ENCODE measurements around the gene DDX10.

Gene DDX10

GRCh38 chr11:108882211-108882831, 217.5 kb downstream of the DDX10 start:
- H3K4me3 ChIP-seq (ENCODE audit: low read length), result no peak overlapping the region
- H3K27me3 ChIP-seq (ENCODE audit: insufficient read depth, low read length), result no peaks in the 10 kb centered on the region
- no peaks in the 10 kb centered on the region for H3K36me3 ChIP-seq (ENCODE audit: insufficient read depth, low read length)
- H3K9me3 ChIP-seq (ENCODE audit: low read length), result no peaks in the 10 kb centered on the region
- no peak overlapping the region for H2AFZ ChIP-seq (ENCODE audit: low read depth, low read length)
- H3K4me1 ChIP-seq (ENCODE audit: insufficient read depth, low read length), result peaks cover 10% of the 10 kb centered on the region

DNA sequence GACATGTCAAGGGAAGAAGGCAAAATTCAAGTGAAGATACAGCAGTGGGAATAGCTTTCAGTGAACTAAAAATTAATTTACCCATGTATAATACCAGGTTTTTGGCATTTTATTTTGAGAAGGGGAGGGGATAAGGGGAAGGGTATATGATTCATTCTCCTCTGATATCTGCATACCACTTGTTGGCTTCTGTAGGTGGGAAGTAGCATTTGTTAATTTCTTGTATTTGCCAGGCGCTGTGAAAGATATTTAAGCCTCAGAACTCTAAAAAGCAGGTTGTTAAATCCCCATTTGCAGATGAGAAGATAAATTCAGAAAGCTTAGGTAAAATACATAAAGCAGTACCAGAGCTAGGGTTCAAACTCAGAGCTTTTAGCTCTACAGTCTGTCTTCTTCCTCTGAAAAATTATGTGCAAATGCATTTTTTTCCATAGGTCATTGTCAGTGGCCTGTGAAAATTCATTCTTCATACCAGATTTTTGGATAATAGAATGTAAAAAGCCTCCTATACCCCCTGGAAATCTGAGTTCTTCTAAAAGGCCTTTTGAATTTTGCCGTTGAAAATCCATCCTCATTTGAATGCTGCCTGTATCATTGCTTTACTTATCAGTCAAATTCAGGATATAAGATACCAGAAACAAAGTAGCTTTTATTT, 221.3 kb downstream of the DDX10 start:
- no peaks in the 10 kb centered on the region for H3K9me3 ChIP-seq (ENCODE audit: low read length)
- H3K36me3 ChIP-seq (ENCODE audit: insufficient read depth, low read length), result no peaks in the 10 kb centered on the region
- peaks cover 12% of the 10 kb centered on the region for H3K4me1 ChIP-seq (ENCODE audit: insufficient read depth, low read length)
- H2AFZ ChIP-seq (ENCODE audit: low read depth, low read length), result no peak overlapping the region
- no peak overlapping the region for H3K4me3 ChIP-seq (ENCODE audit: low read length)
- no peaks in the 10 kb centered on the region for H3K27me3 ChIP-seq (ENCODE audit: insufficient read depth, low read length)

- Histone ChIP-seq H3K9me3 (ENCODE audit: low read length) (no peaks in the 10 kb centered on the region), H3K36me3 (ENCODE audit: insufficient read depth, low read length) (no peaks in the 10 kb centered on the region), H3K4me3 (ENCODE audit: low read length) (no peak overlapping the region), H3K4me1 (ENCODE audit: insufficient read depth, low read length) (peaks cover 12% of the 10 kb centered on the region), H3K27me3 (ENCODE audit: insufficient read depth, low read length) (no peaks in the 10 kb centered on the region), H2AFZ (ENCODE audit: low read depth, low read length) (no peak overlapping the region)
Observed at GRCh38 chr11:108886660-108887009, 221.8 kb downstream of the DDX10 start.

- no peaks in the 10 kb centered on the region for H3K27me3 ChIP-seq (ENCODE audit: insufficient read depth, low read length)
Observed at GRCh38 chr11:108887436-108888238, 222.8 kb downstream of the DDX10 start.

GRCh38 chr11:108890482-108891105, 225.7 kb downstream of the DDX10 start:
- Histone ChIP-seq H3K4me3 (ENCODE audit: low read length) (no peak overlapping the region), H3K36me3 (ENCODE audit: insufficient read depth, low read length) (no peaks in the 10 kb centered on the region), H2AFZ (ENCODE audit: low read depth, low read length) (no peak overlapping the region), H3K9me3 (ENCODE audit: low read length) (no peaks in the 10 kb centered on the region), H3K27me3 (ENCODE audit: insufficient read depth, low read length) (no peaks in the 10 kb centered on the region), H3K4me1 (ENCODE audit: insufficient read depth, low read length) (peaks cover 15% of the 10 kb centered on the region)

More at GRCh38 chr11:108887436-108888238, 222.8 kb downstream of the DDX10 start:
- Histone ChIP-seq H3K9me3 (ENCODE audit: low read length) (no peaks in the 10 kb centered on the region), H3K4me1 (ENCODE audit: insufficient read depth, low read length) (peaks cover 12% of the 10 kb centered on the region), H2AFZ (ENCODE audit: low read depth, low read length) (no peak overlapping the region), H3K4me3 (ENCODE audit: low read length) (no peak overlapping the region), H3K36me3 (ENCODE audit: insufficient read depth, low read length) (no peaks in the 10 kb centered on the region)

DNA sequence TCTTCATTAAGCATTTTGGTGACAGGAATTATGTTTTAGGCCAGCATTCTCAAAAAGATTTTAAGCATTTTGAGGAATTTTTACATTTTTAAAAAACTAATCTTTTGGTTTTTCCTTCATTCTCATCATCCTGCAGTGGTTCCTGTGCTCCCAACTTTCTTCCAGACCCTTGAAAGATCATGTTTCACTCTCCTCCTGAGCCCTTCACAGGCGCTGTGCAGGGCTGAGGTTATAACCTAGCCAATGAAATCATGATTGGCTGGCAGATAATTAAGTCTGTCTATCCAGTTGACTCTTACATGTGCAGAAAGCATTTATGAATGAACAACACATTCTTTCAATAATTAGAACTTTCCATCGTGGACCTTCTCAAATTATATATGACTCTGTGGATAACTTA, 226.3 kb downstream of the DDX10 start:
- Histone ChIP-seq H2AFZ (ENCODE audit: low read depth, low read length) (no peak overlapping the region), H3K27me3 (ENCODE audit: insufficient read depth, low read length) (no peaks in the 10 kb centered on the region), H3K4me1 (ENCODE audit: insufficient read depth, low read length) (peaks cover 19% of the 10 kb centered on the region), H3K9me3 (ENCODE audit: low read length) (no peaks in the 10 kb centered on the region), H3K4me3 (ENCODE audit: low read length) (no peak overlapping the region), H3K36me3 (ENCODE audit: insufficient read depth, low read length) (no peaks in the 10 kb centered on the region)

GRCh38 chr11:108891909-108892511, 227.1 kb downstream of the DDX10 start:
- Histone ChIP-seq H3K36me3 (ENCODE audit: insufficient read depth, low read length) (no peaks in the 10 kb centered on the region), H3K27me3 (ENCODE audit: insufficient read depth, low read length) (no peaks in the 10 kb centered on the region), H3K9me3 (ENCODE audit: low read length) (no peaks in the 10 kb centered on the region), H3K4me1 (ENCODE audit: insufficient read depth, low read length) (peaks cover 16% of the 10 kb centered on the region), H2AFZ (ENCODE audit: low read depth, low read length) (no peak overlapping the region), H3K4me3 (ENCODE audit: low read length) (no peak overlapping the region)

DNA sequence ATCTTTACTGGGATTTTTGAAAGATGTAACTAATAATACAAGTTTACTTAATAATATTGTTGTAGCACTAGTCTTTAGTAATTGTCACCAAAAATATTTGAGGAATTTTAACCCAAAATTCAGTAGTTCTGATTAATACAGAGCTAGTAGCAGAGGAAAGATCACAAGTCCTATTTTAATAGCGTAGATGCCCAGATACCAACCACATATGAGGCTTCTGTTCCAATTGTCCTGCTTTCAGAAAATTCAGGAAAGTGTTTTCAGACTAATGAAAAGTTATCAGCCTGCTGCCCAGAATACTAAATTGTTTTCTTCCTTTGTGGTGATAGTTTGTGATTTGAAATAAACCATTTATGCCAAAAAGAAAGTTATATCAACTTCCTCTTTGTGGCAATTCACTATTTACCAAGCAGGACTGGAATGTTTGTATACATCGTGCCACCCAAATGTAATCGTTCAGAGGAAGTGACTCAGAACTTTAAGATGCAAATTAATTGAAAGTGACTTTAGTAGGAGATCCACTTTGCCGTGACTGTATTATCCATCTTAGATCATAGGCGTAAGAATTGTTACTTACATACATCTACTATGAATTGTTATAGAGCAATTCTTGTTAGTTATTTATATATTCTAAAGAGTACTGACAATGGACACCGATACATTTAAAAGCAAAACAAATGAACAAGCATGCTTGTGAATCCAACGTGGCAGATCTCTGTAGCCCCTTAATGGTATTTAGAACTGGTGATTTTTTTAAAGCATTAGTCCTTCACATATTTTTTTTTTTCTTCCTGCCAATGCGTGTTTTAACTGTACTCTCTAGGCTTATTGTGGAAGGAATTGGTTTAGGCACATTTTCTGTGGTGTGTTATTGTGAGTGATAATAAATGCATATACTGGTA, 231.0 kb downstream of the DDX10 start:
- Histone ChIP-seq H3K36me3 (ENCODE audit: insufficient read depth, low read length) (no peaks in the 10 kb centered on the region), H3K27me3 (ENCODE audit: insufficient read depth, low read length) (no peaks in the 10 kb centered on the region), H2AFZ (ENCODE audit: low read depth, low read length) (no peak overlapping the region), H3K4me3 (ENCODE audit: low read length) (no peak overlapping the region), H3K4me1 (ENCODE audit: insufficient read depth, low read length) (peaks cover 14% of the 10 kb centered on the region), H3K9me3 (ENCODE audit: low read length) (no peaks in the 10 kb centered on the region)

DNA sequence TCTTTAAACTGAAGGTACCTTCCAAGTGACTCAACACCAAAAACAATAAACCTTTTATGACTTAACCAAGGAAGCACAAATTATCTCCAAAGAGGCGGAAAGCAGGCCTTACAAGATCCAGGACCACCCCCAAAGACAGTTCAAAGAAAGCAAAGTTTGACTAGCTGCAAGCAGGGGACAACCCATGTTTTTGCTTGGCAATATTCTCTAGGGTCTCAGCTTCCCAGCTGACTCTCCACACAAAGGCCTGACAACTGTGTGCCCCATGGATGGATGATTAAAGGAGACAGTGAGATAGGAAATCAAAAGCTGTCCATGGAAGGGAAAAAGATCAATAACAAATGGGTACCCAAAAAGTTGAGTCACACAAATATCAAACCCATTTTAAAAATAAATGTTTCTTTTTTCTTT, 232.2 kb downstream of the DDX10 start:
- no peak overlapping the region for H2AFZ ChIP-seq (ENCODE audit: low read depth, low read length)
- no peaks in the 10 kb centered on the region for H3K9me3 ChIP-seq (ENCODE audit: low read length)
- no peaks in the 10 kb centered on the region for H3K27me3 ChIP-seq (ENCODE audit: insufficient read depth, low read length)
- no peak overlapping the region for H3K4me3 ChIP-seq (ENCODE audit: low read length)
- H3K4me1 ChIP-seq (ENCODE audit: insufficient read depth, low read length), result peaks cover 15% of the 10 kb centered on the region
- H3K36me3 ChIP-seq (ENCODE audit: insufficient read depth, low read length), result no peaks in the 10 kb centered on the region

- Histone ChIP-seq H3K4me3 (ENCODE audit: low read length) (no peak overlapping the region), H3K27me3 (ENCODE audit: insufficient read depth, low read length) (no peaks in the 10 kb centered on the region), H3K4me1 (ENCODE audit: insufficient read depth, low read length) (peaks cover 23% of the 10 kb centered on the region), H3K36me3 (ENCODE audit: insufficient read depth, low read length) (no peaks in the 10 kb centered on the region), H2AFZ (ENCODE audit: low read depth, low read length) (no peak overlapping the region), H3K9me3 (ENCODE audit: low read length) (no peaks in the 10 kb centered on the region)
Observed at GRCh38 chr11:108897916-108898315, 233.0 kb downstream of the DDX10 start.

GRCh38 chr11:108901359-108901758, 236.5 kb downstream of the DDX10 start:
- H2AFZ ChIP-seq (ENCODE audit: low read depth, low read length), result no peak overlapping the region
- no peaks in the 10 kb centered on the region for H3K36me3 ChIP-seq (ENCODE audit: insufficient read depth, low read length)
- H3K9me3 ChIP-seq (ENCODE audit: low read length), result no peaks in the 10 kb centered on the region
- no peak overlapping the region for H3K4me3 ChIP-seq (ENCODE audit: low read length)
- H3K27me3 ChIP-seq (ENCODE audit: insufficient read depth, low read length), result no peaks in the 10 kb centered on the region
- H3K4me1 ChIP-seq (ENCODE audit: insufficient read depth, low read length), result peaks cover 27% of the 10 kb centered on the region

- Histone ChIP-seq H3K9me3 (ENCODE audit: low read length) (no peaks in the 10 kb centered on the region), H2AFZ (ENCODE audit: low read depth, low read length) (no peak overlapping the region), H3K27me3 (ENCODE audit: insufficient read depth, low read length) (no peaks in the 10 kb centered on the region)
Observed at GRCh38 chr11:108902027-108902469, 237.2 kb downstream of the DDX10 start.

More at GRCh38 chr11:108902027-108902469, 237.2 kb downstream of the DDX10 start:
- no peak overlapping the region for H3K4me3 ChIP-seq (ENCODE audit: low read length)
- no peaks in the 10 kb centered on the region for H3K36me3 ChIP-seq (ENCODE audit: insufficient read depth, low read length)
- peaks cover 23% of the 10 kb centered on the region for H3K4me1 ChIP-seq (ENCODE audit: insufficient read depth, low read length)

All from neuron (in vitro differentiated cells).